DOHH2 (cell line): ENCODE measurements around the gene HSPB8.

ENCODE experiments used
- H3F3A ChIP-seq: fragments of 200-600 bp; sonication (generic), shearing (Covaris generic); 2 replicates; pipeline ENCODE4 v1.6.0; 2016; ENCODE audit warnings: antibody characterized with exemption, mild to moderate bottlenecking; ENCODE audit not compliant: control insufficient read depth, insufficient read depth
- H3K27ac ChIP-seq: fragments of 200-600 bp; sonication (generic); 2 replicates; pipeline ENCODE4 v1.5.1; 2014; ENCODE audit warnings: low read depth, mild to moderate bottlenecking, low read length, moderate library complexity
- H3K27me3 ChIP-seq: fragments of 200-600 bp; sonication (generic); 2 replicates; pipeline ENCODE4 v1.6.1; 2014; ENCODE audit warnings: mild to moderate bottlenecking, low read length, mixed read lengths; ENCODE audit not compliant: control insufficient read depth
- H3K36me3 ChIP-seq: fragments of 200-600 bp; sonication (generic); 2 replicates; pipeline ENCODE4 v1.6.1; 2014; ENCODE audit warnings: mild to moderate bottlenecking, low read length, moderate library complexity, mixed read lengths; ENCODE audit not compliant: control insufficient read depth
- H3K4me1 ChIP-seq: fragments of 200-600 bp; sonication (generic); 2 replicates; pipeline ENCODE4 v1.6.1; 2014; ENCODE audit warnings: mild to moderate bottlenecking, low read length, mixed read lengths; ENCODE audit not compliant: control insufficient read depth
- H3K4me2 ChIP-seq: fragments of 200-600 bp; sonication (generic); 2 replicates; pipeline ENCODE4 v1.6.0; 2014; ENCODE audit warnings: mild to moderate bottlenecking, low read length, moderate library complexity
- H3K4me3 ChIP-seq: fragments of 200-600 bp; sonication (generic); 2 replicates; pipeline ENCODE4 v1.5.1; 2014; ENCODE audit warnings: mild to moderate bottlenecking, low read length, mixed read lengths
- H3K79me2 ChIP-seq: fragments of 200-600 bp; sonication (generic); 2 replicates; pipeline ENCODE4 v1.6.1; 2014; ENCODE audit warnings: mild to moderate bottlenecking, low read length, mixed read lengths; ENCODE audit not compliant: control insufficient read depth
- H3K9me2 ChIP-seq: fragments of 200-600 bp; sonication (generic); replicated peaks from 2 replicates; pipeline ENCODE4 v1.6.1; 2014; ENCODE audit warnings: mild to moderate bottlenecking, low read length, mixed read lengths; ENCODE audit not compliant: control insufficient read depth
- H3K9me3 ChIP-seq: fragments of 200-600 bp; sonication (generic); 2 replicates; pipeline ENCODE4 v1.6.1; 2014; ENCODE audit warnings: antibody characterized with exemption, low read length, mixed read lengths; ENCODE audit not compliant: control insufficient read depth, insufficient read depth
- H4K20me1 ChIP-seq: fragments of 200-600 bp; sonication (generic); 2 replicates; pipeline ENCODE4 v1.6.0; 2014; ENCODE audit warnings: low read depth, mild to moderate bottlenecking, antibody characterized with exemption, low read length, moderate library complexity; ENCODE audit not compliant: control insufficient read depth, insufficient read depth
- EZH2phosphoT487 ChIP-seq: fragments of 200-600 bp; sonication (generic); IDR thresholded peaks from 2 replicates; pipeline ENCODE4 v1.6.1; 2017; ENCODE audit warnings: borderline replicate concordance, mild to moderate bottlenecking, antibody characterized with exemption, low read length, moderate library complexity, mixed read lengths
- TF ChIP-seq, protein P1 (sequence below): fragments of 200-600 bp; sonication (generic); IDR thresholded peaks from one replicate; pipeline ENCODE4 v1.5.1; 2014; ENCODE audit warnings: antibody characterized with exemption, mild to moderate bottlenecking, low read depth, low read length; ENCODE audit not compliant: poor library complexity, severe bottlenecking

HSPB8 gene

GRCh38 chr12:119151445-119152026 is 27.2 kb upstream of the HSPB8 start:
- Histone ChIP-seq H3K4me3 (no peak overlapping the region), H3K36me3 (no peaks in the 10 kb centered on the region), H3K79me2 (no peaks in the 10 kb centered on the region), H3K27ac (no peak overlapping the region), H3F3A (no peaks in the 10 kb centered on the region), H3K9me3 (no peaks in the 10 kb centered on the region), H3K4me1 (no peaks in the 10 kb centered on the region), H4K20me1 (no peaks in the 10 kb centered on the region), H3K4me2 (no peak overlapping the region), H3K27me3 (no peaks in the 10 kb centered on the region), H3K9me2 (no peaks in the 10 kb centered on the region)
- no peak for TF ChIP-seq EZH2phosphoT487
- TF ChIP-seq, protein P1, sequence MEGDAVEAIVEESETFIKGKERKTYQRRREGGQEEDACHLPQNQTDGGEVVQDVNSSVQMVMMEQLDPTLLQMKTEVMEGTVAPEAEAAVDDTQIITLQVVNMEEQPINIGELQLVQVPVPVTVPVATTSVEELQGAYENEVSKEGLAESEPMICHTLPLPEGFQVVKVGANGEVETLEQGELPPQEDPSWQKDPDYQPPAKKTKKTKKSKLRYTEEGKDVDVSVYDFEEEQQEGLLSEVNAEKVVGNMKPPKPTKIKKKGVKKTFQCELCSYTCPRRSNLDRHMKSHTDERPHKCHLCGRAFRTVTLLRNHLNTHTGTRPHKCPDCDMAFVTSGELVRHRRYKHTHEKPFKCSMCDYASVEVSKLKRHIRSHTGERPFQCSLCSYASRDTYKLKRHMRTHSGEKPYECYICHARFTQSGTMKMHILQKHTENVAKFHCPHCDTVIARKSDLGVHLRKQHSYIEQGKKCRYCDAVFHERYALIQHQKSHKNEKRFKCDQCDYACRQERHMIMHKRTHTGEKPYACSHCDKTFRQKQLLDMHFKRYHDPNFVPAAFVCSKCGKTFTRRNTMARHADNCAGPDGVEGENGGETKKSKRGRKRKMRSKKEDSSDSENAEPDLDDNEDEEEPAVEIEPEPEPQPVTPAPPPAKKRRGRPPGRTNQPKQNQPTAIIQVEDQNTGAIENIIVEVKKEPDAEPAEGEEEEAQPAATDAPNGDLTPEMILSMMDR = no peak

GRCh38 chr12:119153477-119154434 is 25.0 kb upstream of the HSPB8 start:
- H3K79me2 ChIP-seq = no peaks in the 10 kb centered on the region
- no peaks in the 10 kb centered on the region for H4K20me1 ChIP-seq
- H3K9me3 ChIP-seq = no peaks in the 10 kb centered on the region
- TF ChIP-seq, protein P1 = no peak
- no peak for TF ChIP-seq EZH2phosphoT487
- H3K9me2 ChIP-seq = no peaks in the 10 kb centered on the region
- H3K4me3 ChIP-seq = no peak overlapping the region
- H3K4me2 ChIP-seq = no peak overlapping the region
- H3K4me1 ChIP-seq = no peaks in the 10 kb centered on the region
- no peaks in the 10 kb centered on the region for H3K36me3 ChIP-seq
- H3K27ac ChIP-seq = no peak overlapping the region
- no peaks in the 10 kb centered on the region for H3K27me3 ChIP-seq
- H3F3A ChIP-seq = no peaks in the 10 kb centered on the region

DNA sequence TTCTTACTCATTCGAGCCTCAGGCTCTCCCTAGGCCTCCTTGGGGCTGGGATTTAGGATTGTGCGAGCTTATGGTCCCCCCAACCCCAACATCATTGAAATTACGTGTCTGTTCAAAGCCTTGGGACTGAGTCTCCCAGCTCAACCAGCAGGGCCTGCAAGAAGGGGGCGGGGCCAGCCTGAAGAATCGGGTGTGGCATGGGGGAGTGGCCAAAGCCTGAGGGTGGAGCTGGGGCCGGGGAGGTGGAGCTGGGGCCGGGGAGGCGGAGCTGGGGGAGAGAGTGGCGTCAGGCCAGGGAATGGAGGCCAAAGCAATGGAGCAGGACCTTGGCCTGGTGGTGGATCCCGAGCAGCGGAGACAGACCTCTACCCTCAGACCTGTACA is 24.3 kb upstream of the HSPB8 start:
- H3K9me2 ChIP-seq = no peaks in the 10 kb centered on the region
- H3K27ac ChIP-seq = no peak overlapping the region
- no peaks in the 10 kb centered on the region for H3K36me3 ChIP-seq
- TF ChIP-seq, protein P1 = no peak
- no peak for TF ChIP-seq EZH2phosphoT487
- no peaks in the 10 kb centered on the region for H3F3A ChIP-seq
- H3K27me3 ChIP-seq = no peaks in the 10 kb centered on the region
- H3K9me3 ChIP-seq = no peaks in the 10 kb centered on the region
- H3K4me3 ChIP-seq = no peak overlapping the region
- H3K4me1 ChIP-seq = no peaks in the 10 kb centered on the region
- H3K79me2 ChIP-seq = no peaks in the 10 kb centered on the region
- H4K20me1 ChIP-seq = no peaks in the 10 kb centered on the region
- no peak overlapping the region for H3K4me2 ChIP-seq
